Colonic mucosa (tissue), 4 donors: ENCODE results near the gene ELOVL5. TPM values are rescaled to one million over a fixed set of nuclear protein-coding genes. Genes with fewer than 3 reads are reported as not detected.

ENCODE experiments used
- DNase-seq: peaks from one replicate; pipeline ENCODE4 v3.0.0-alpha.2; 2020
- H3K27ac ChIP-seq: fragments of 200-600 bp; one replicate; pipeline ENCODE4 v1.8.0; 2021
- H3K27me3 ChIP-seq: fragments of 200-600 bp; one replicate; pipeline ENCODE4 v1.8.0; 2021
- H3K36me3 ChIP-seq: fragments of 200-600 bp; one replicate; pipeline ENCODE4 v1.8.0; 2021
- H3K4me1 ChIP-seq: fragments of 200-600 bp; one replicate; pipeline ENCODE4 v1.8.0; 2021; ENCODE audit warnings: mild to moderate bottlenecking
- H3K4me3 ChIP-seq: fragments of 200-600 bp; one replicate; pipeline ENCODE4 v1.8.0; 2021
- H3K9ac ChIP-seq, 2 donors: one replicate each; pipeline ENCODE4 v1.7.0; 2013; ENCODE audit warnings: control low read depth in 2 of 2, low read depth in 2 of 2, low read length in 2 of 2
- H3K9me3 ChIP-seq: fragments of 200-600 bp; one replicate; pipeline ENCODE4 v1.8.0; 2021
- intact Hi-C: fragments of 100-400 bp; cut with DNase I; formaldehyde crosslinking; loops from one replicate; pipeline ENCODE4 v1.14.1; 2022
- total RNA-seq, 2 donors: library from RNA; stranded (reverse); fragmentation: NEBNext Ultra II Directional in 1 of 2; extraction: Animal tissue kit (Norgen Biotek cat#: 25700) in 1 of 2; gene quantifications; one replicate each; pipeline ENCODE4 v1.2.1, GENCODE V29; 2021
- TF ChIP-seq, protein P1 (sequence below): fragments of 200-600 bp; IDR thresholded peaks from one replicate; pipeline ENCODE4 v1.8.0; 2022; ENCODE audit warnings: antibody characterized with exemption, mild to moderate bottlenecking
- donor health status: healthy.
- donor health status: DM: no; HTN: no; CAD: no.
- donor health status: DM: no; HTN: no; CAD: no.

The ELOVL5 gene
- total RNA-seq, 2 donors from 2014 or later: 17.5 to 34.9 TPM

DNA sequence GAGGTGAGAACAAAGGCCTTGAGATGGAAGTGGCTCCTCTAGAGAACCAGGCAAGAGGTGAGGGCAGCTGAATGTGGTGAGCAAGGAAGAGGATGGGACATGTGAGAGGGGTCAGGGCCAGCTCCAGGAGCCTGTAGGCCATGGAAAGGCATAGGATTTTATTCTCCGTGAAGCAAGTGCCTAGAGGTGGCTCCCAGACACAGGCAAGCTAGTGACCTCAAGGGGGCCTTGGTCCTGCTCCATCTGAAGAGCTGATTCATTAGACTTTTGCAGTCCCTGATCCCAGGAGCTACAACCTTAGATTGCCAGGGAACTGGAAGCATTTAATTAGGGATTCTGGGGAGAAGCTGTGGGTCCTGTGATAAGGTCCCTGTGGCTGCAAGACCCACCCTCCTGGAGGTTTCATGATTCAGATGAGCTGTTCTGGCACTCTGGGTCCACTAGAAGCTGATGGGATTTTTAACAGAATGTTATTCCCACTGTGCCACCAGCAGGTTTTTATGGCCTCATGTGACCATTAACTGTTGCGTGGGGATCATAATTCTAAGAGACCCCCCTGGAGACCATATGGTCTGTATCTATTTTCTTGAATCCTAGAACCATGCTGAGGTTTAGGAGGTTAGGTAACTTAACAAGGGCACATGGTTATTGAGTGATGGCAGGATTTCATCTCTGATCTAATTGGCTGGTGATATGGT, 90.5 kb downstream of the ELOVL5 start:
- no peak for DNase-seq
- TF ChIP-seq, protein P1, sequence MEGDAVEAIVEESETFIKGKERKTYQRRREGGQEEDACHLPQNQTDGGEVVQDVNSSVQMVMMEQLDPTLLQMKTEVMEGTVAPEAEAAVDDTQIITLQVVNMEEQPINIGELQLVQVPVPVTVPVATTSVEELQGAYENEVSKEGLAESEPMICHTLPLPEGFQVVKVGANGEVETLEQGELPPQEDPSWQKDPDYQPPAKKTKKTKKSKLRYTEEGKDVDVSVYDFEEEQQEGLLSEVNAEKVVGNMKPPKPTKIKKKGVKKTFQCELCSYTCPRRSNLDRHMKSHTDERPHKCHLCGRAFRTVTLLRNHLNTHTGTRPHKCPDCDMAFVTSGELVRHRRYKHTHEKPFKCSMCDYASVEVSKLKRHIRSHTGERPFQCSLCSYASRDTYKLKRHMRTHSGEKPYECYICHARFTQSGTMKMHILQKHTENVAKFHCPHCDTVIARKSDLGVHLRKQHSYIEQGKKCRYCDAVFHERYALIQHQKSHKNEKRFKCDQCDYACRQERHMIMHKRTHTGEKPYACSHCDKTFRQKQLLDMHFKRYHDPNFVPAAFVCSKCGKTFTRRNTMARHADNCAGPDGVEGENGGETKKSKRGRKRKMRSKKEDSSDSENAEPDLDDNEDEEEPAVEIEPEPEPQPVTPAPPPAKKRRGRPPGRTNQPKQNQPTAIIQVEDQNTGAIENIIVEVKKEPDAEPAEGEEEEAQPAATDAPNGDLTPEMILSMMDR: no peak
- Histone ChIP-seq H3K36me3 (no peaks in the 10 kb centered on the region), H3K27ac (no peak overlapping the region), H3K4me1 (no peaks in the 10 kb centered on the region), H3K9ac (no peak overlapping the region), H3K4me3 (no peak overlapping the region), H3K9me3 (no peaks in the 10 kb centered on the region), H3K27me3 (no peaks in the 10 kb centered on the region)
- intact Hi-C loops: no loop called here

DNA sequence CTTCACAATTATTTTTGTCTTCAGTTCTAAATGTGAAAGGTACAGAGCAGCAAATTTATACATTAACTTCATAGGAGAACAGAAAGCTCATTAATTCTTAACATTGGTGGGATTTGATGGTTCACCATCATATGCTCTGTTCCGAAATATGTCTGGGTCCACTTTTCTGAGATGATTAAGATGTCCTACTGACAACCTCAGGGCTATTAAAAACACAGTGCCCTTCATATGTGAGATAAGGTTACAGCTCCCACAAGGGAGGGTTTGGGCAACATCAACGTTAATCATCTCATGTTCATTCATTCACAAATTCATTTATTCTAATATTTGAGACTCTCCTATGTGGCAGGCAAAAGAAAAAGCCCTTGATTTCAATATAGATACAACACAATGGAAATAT, 91.2 kb downstream of the ELOVL5 start:
- Histone ChIP-seq H3K27me3 (no peaks in the 10 kb centered on the region), H3K9ac (no peak overlapping the region), H3K9me3 (no peaks in the 10 kb centered on the region), H3K4me3 (no peak overlapping the region), H3K27ac (no peak overlapping the region), H3K4me1 (no peaks in the 10 kb centered on the region), H3K36me3 (no peaks in the 10 kb centered on the region)
- intact Hi-C loops: no loop called here
- no peak for DNase-seq
- TF ChIP-seq, protein P1: no peak

GRCh38 chr6:53257001-53257400, 91.7 kb downstream of the ELOVL5 start:
- Histone ChIP-seq H3K27ac (no peak overlapping the region), H3K27me3 (no peaks in the 10 kb centered on the region), H3K4me3 (no peak overlapping the region), H3K9ac (no peak overlapping the region), H3K36me3 (no peaks in the 10 kb centered on the region), H3K4me1 (no peaks in the 10 kb centered on the region), H3K9me3 (no peaks in the 10 kb centered on the region)
- DNase-seq: no peak
- intact Hi-C loops: no loop called here
- TF ChIP-seq, protein P1: no peak

DNA sequence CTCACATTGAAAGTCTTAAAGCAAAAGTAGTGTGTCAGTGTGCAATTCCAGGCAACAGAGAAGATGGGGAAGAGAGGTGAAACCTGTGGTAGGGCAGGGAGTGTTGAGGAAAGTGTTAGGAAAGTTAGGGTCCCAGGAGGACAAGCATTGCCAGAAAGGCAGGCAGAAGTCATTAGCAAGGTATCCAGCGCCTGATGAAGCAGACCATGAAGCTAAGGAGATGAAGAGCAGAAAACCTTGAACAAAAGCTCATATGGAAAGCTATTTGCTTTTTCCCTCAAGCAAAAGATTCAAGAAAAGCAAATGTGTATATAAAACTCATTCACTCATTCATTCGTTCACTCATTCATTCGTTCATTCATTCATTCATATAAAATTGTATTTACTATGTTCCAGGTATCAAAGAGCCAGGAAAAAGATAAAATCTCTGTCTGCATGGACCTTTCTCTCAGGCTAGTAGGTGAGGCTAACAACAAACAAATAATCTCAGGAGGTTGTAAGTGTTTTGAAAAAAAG, 96.5 kb downstream of the ELOVL5 start:
- intact Hi-C loops: no loop called here
- no peaks in the 10 kb centered on the region for H3K4me1 ChIP-seq
- H3K4me3 ChIP-seq: no peak overlapping the region
- no peaks in the 10 kb centered on the region for H3K9me3 ChIP-seq
- H3K27ac ChIP-seq: no peak overlapping the region
- H3K36me3 ChIP-seq: no peaks in the 10 kb centered on the region
- no peaks in the 10 kb centered on the region for H3K27me3 ChIP-seq
- H3K9ac ChIP-seq: no peak overlapping the region
- TF ChIP-seq, protein P1: no peak
- no peak for DNase-seq

- DNase-seq: no peak
- Histone ChIP-seq H3K9me3 (no peaks in the 10 kb centered on the region), H3K4me3 (no peak overlapping the region), H3K9ac (no peak overlapping the region), H3K27me3 (no peaks in the 10 kb centered on the region), H3K4me1 (no peaks in the 10 kb centered on the region), H3K27ac (no peak overlapping the region), H3K36me3 (no peaks in the 10 kb centered on the region)
- TF ChIP-seq, protein P1: no peak
- intact Hi-C loops: no loop called here
Measured at GRCh38 chr6:53251033-53251672, 97.6 kb downstream of the ELOVL5 start.
